Endothelial cell of umbilical vein (primary cell): ENCODE measurements around the gene PTK6. TPM values are rescaled to one million over a fixed set of nuclear protein-coding genes. Genes with fewer than 3 reads are reported as not detected.

ENCODE experiments used
- BruUV-seq: library from RNA; stranded (reverse); fragments of 400-500 nt; replicated peaks from 2 replicates; lab custom pipeline; 2021; lab: Mats Ljungman, UMichigan
- CTCF ChIA-PET: fragments of 300-600, 350-600 bp; sonication (Branson Sonifier 250); formaldehyde crosslinking; loops from one replicate; lab custom pipeline; 2021; ENCODE audit warnings: antibody characterized with exemption, inconsistent platforms; lab: Charles Lee
- POLR2A ChIA-PET: fragments of 300-600, 350-600 bp; sonication (Branson Sonifier 250); formaldehyde crosslinking; loops from one replicate; lab custom pipeline; 2021; ENCODE audit warnings: antibody characterized with exemption, inconsistent platforms; lab: Charles Lee
- DNase-seq: peaks from one replicate; pipeline ENCODE4 v3.0.0-alpha.2; 2011; ENCODE audit warnings: low read depth, low spot score
- FAIRE-seq: peaks from 2 replicates; lab custom pipeline; 2011; peaks lifted over from hg19 to GRCh38; lab: Jason Lieb, UNC
- H2AFZ ChIP-seq: 2 replicates; pipeline ENCODE4 v1.6.0; 2012; ENCODE audit warnings: low read depth, low read length, control low read depth, inconsistent platforms
- H3K27ac ChIP-seq: 2 replicates; pipeline ENCODE4 v1.5.1; 2011; ENCODE audit warnings: low read depth, mild to moderate bottlenecking, control low read depth, low read length, moderate library complexity; ENCODE audit not compliant: insufficient read depth
- H3K27me3 ChIP-seq, 2 experiments: 2 replicates each; pipeline versions ENCODE4 v1.6.0 to v1.6.1; 2011; ENCODE audit warnings: low read length in 2 of 2, mixed read lengths in 1 of 2; ENCODE audit not compliant: control insufficient read depth in 2 of 2, insufficient read depth in 2 of 2
- H3K36me3 ChIP-seq, 2 experiments: 2 replicates in 1 of 2; 3 replicates in 1 of 2; pipeline ENCODE4 v1.5.1; 2011; ENCODE audit warnings: low read length in 2 of 2, mild to moderate bottlenecking in 1 of 2, moderate library complexity in 1 of 2; ENCODE audit not compliant: control insufficient read depth in 2 of 2, insufficient read depth in 2 of 2; ENCODE audit errors: extremely low read depth in 1 of 2
- H3K4me1 ChIP-seq: 3 replicates; pipeline ENCODE4 v1.5.1; 2011; ENCODE audit warnings: mild to moderate bottlenecking, low read length; ENCODE audit not compliant: control insufficient read depth, insufficient read depth; ENCODE audit errors: extremely low read depth
- H3K4me2 ChIP-seq: 2 replicates; pipeline ENCODE4 v1.6.1; 2011; ENCODE audit warnings: low read length, control low read depth, mixed read lengths; ENCODE audit not compliant: insufficient read depth
- H3K4me3 ChIP-seq, 3 experiments: fragments of 200-600 bp in 1 of 3; sonication (generic), shearing (Covaris generic) in 1 of 3; replicated peaks in 1 of 3; 2 replicates each; pipeline ENCODE4 v1.5.1; 2011 to 2016; ENCODE audit warnings: control low read depth in 3 of 3, low read length in 3 of 3, mild to moderate bottlenecking in 2 of 3, inconsistent platforms in 1 of 3, low read depth in 1 of 3, moderate library complexity in 1 of 3; ENCODE audit not compliant: insufficient read depth in 1 of 3
- H3K79me2 ChIP-seq: 2 replicates; pipeline ENCODE4 v1.6.0; 2012; ENCODE audit warnings: low read length, inconsistent platforms; ENCODE audit not compliant: control insufficient read depth, insufficient read depth
- H3K9ac ChIP-seq: replicated peaks from 2 replicates; pipeline ENCODE3; 2011; ENCODE audit warnings: low read length, control low read depth; ENCODE audit not compliant: insufficient read depth; ENCODE audit errors: extremely low read depth
- H3K9me1 ChIP-seq: replicated peaks from 3 replicates; pipeline ENCODE4 v1.6.0; 2011; ENCODE audit warnings: mild to moderate bottlenecking, low read length; ENCODE audit not compliant: control insufficient read depth, insufficient read depth; ENCODE audit errors: extremely low read depth
- H3K9me3 ChIP-seq: replicated peaks from 2 replicates; pipeline ENCODE4 v1.5.1; 2012; ENCODE audit warnings: low read length, inconsistent platforms; ENCODE audit not compliant: control insufficient read depth, insufficient read depth
- H4K20me1 ChIP-seq: replicated peaks from 2 replicates; pipeline ENCODE3; 2011; ENCODE audit warnings: mild to moderate bottlenecking, low read length; ENCODE audit not compliant: control insufficient read depth, insufficient read depth; ENCODE audit errors: extremely low read depth
- EZH2 ChIP-seq: IDR thresholded peaks from 2 replicates; pipeline ENCODE4 v1.6.1; 2012; ENCODE audit warnings: borderline replicate concordance, low read depth, mild to moderate bottlenecking, moderate library complexity, low read length, inconsistent platforms; ENCODE audit not compliant: severe bottlenecking
- FOS ChIP-seq: IDR thresholded peaks from 2 replicates; pipeline ENCODE4 v1.6.1; 2011; ENCODE audit warnings: mild to moderate bottlenecking, low read length, moderate library complexity, borderline replicate concordance; ENCODE audit not compliant: insufficient read depth
- GATA2 ChIP-seq: IDR thresholded peaks from 2 replicates; pipeline ENCODE4 v1.7.0; 2011; ENCODE audit warnings: low read depth, mild to moderate bottlenecking, moderate library complexity, mixed read lengths, low read length; ENCODE audit not compliant: insufficient read length, insufficient read depth
- JUN ChIP-seq: IDR thresholded peaks from 2 replicates; pipeline ENCODE4 v1.6.1; 2011; ENCODE audit warnings: borderline replicate concordance, low read depth; ENCODE audit not compliant: insufficient read length, insufficient read depth
- MYC ChIP-seq: IDR thresholded peaks from one replicate; pipeline ENCODE4 v1.6.1; 2011; ENCODE audit warnings: mild to moderate bottlenecking, low read depth, low read length
- POLR2A ChIP-seq: IDR thresholded peaks from 2 replicates; pipeline ENCODE4 v1.6.1; 2012; ENCODE audit warnings: low read depth, mild to moderate bottlenecking, control low read depth, low read length
- POLR2AphosphoS5 ChIP-seq: IDR thresholded peaks from 2 replicates; pipeline ENCODE4 v1.6.1; 2012; ENCODE audit warnings: low read depth, mild to moderate bottlenecking, control low read depth, low read length, moderate library complexity; ENCODE audit not compliant: insufficient read depth
- dilution Hi-C: fragments of 300-500 bp; cut with MboI; formaldehyde crosslinking; loops from one replicate; pipeline ENCODE4 v1.15.0; 2019; ENCODE audit warnings: low sequenced_read_pairs; ENCODE audit not compliant: extremely low pct_ligation_motif_present
- intact Hi-C: fragments of 100-400 bp; cut with micrococcal nuclease; formaldehyde crosslinking; loops from one replicate; pipeline ENCODE4 v1.10.0; 2022
- polyA plus RNA-seq, 4 experiments: library from polyadenylated mRNA; depleted of rRNA in 3 of 4; stranded (reverse) in 3 of 4; unstranded in 1 of 4; fragments of >200 nt; gene quantifications; 2 replicates each; pipeline versions ENCODE4 v1.2.1 to v1.2.3, GENCODE V29; 2011 to 2012; ENCODE audit warnings: missing spikeins in 1 of 4
- total RNA-seq: library from RNA; stranded (reverse); gene quantifications from 2 replicates; pipeline ENCODE4 v1.2.3, GENCODE V29; 2021
- TF ChIP-seq, protein P1 (sequence below), 2 donors: IDR thresholded peaks; 1 replicate in 1 of 2; 2 replicates in 1 of 2; pipeline ENCODE4 v1.5.1; 2011; ENCODE audit warnings: low read length in 2 of 2, mild to moderate bottlenecking in 2 of 2, moderate library complexity in 2 of 2, control low read depth in 1 of 2, inconsistent platforms in 1 of 2, low read depth in 1 of 2; ENCODE audit not compliant: insufficient read depth in 1 of 2; ENCODE audit errors: extremely low read depth in 1 of 2
- TF ChIP-seq, protein P2 (sequence below): IDR thresholded peaks from 2 replicates; pipeline ENCODE4 v1.6.1; 2011; ENCODE audit not compliant: insufficient read depth, insufficient read length

PTK6 gene
- total and polyA plus RNA-seq, 2 donors (not counting 3 experiments of a cell fraction or from before 2014, with no cell fraction given), result 0.18 TPM; not detected in 1

DNA sequence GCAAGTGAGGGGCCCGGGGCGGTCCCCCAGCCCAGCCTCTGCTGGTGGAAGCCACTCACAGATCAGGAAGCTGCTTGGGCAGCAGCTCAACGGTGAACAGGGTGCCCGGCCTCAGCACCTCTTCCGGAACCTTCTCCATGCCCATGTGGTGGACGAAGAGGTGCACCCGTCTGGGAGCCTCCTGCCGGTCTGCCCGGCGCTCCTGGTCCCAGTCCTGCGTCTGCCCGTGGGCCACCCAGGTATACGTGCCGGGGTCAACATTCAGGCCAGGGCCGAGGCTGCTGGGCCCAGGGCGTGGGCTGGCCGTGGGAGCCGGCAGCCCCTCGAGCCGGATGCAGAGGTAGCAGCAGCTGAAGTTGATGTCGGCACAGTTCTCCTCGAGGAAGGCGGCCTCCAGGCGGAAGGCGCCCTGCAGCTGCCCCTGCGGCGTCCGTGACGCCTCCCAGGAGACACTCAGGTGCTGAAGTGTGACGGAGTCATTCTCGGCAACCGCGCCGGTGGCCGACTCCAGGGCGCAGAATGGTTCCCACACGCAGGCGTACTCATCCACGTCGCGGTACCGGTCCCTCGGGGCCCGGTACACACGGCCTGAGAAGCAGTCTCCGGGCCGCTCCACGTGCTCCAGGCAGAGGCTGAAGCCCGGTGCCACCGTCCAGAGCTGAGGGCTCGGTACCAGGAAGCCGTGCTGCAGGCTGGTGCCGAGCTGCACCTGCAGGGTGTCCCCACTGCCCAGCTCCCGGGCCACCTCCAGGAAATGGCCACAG, 25.5 kb upstream of the PTK6 start:
- FAIRE-seq, result no peak
- POLR2A ChIA-PET, result no interaction called here

More for the DNA sequence above, 25.5 kb upstream of the PTK6 start:
- TF ChIP-seq, protein P1, sequence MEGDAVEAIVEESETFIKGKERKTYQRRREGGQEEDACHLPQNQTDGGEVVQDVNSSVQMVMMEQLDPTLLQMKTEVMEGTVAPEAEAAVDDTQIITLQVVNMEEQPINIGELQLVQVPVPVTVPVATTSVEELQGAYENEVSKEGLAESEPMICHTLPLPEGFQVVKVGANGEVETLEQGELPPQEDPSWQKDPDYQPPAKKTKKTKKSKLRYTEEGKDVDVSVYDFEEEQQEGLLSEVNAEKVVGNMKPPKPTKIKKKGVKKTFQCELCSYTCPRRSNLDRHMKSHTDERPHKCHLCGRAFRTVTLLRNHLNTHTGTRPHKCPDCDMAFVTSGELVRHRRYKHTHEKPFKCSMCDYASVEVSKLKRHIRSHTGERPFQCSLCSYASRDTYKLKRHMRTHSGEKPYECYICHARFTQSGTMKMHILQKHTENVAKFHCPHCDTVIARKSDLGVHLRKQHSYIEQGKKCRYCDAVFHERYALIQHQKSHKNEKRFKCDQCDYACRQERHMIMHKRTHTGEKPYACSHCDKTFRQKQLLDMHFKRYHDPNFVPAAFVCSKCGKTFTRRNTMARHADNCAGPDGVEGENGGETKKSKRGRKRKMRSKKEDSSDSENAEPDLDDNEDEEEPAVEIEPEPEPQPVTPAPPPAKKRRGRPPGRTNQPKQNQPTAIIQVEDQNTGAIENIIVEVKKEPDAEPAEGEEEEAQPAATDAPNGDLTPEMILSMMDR (IDR thresholded peaks at IDR 0.05; ENCODE audit: extremely low read depth in 1 of 2, insufficient read depth in 1 of 2, low read depth in 1 of 2, low read length in 2 of 2), result no peak
- TF ChIP-seq EZH2 (no peak), POLR2AphosphoS5 (no peak), MYC (no peak), JUN (no peak), POLR2A (no peak), FOS (no peak), GATA2 (no peak)
- TF ChIP-seq, protein P2, sequence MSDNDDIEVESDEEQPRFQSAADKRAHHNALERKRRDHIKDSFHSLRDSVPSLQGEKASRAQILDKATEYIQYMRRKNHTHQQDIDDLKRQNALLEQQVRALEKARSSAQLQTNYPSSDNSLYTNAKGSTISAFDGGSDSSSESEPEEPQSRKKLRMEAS, result no peak
- Histone ChIP-seq H3K27me3 (no peaks in the 10 kb centered on the region), H3K79me2 (no peaks in the 10 kb centered on the region), H3K9ac (no peak overlapping the region), H3K4me2 (no peak overlapping the region), H2AFZ (no peak overlapping the region), H3K4me3 (no peak overlapping the region), H3K4me1 (no peaks in the 10 kb centered on the region), H3K9me3 (no peaks in the 10 kb centered on the region), H3K9me1 (no peaks in the 10 kb centered on the region), H4K20me1 (no peaks in the 10 kb centered on the region), H3K36me3 (peaks cover 0 to 17% of the 10 kb centered on the region in 2 experiments), H3K27ac (no peak overlapping the region)
- intact Hi-C loops (no loop called here), dilution Hi-C loops (no loop called here)
- no peak for DNase-seq
- CTCF ChIA-PET, result no interaction called here
- BruUV-seq, result no TSS peak
